ENCODE data around the gene OR6B1. TPM values are rescaled to one million over a fixed set of nuclear protein-coding genes. Genes with fewer than 3 reads are reported as not detected.
"Not testable (repeated sequence)": the region's sequence is repeated elsewhere in the genome, so short reads cannot be mapped to it uniquely, and the experiment has no call there.

Gene OR6B1
- polyA plus RNA-seq, 1 donor = not detected

GRCh38 chr7:144037414-144038035 is 37.4 kb downstream of the OR6B1 start:
- no peaks in the 10 kb centered on the region for H3K36me3 ChIP-seq (ENCODE audit: control insufficient read depth, insufficient read depth, low read length)

GRCh38 chr7:144038887-144039286 is 38.8 kb downstream of the OR6B1 start:
- H3K4me3 ChIP-seq (ENCODE audit: low read length) = no peak overlapping the region
- H3K9me3 ChIP-seq (ENCODE audit: control insufficient read depth, low read depth, low read length) = no peaks in the 10 kb centered on the region
- DNase-seq = no peak
- 80% methylated on average over 1 of the region's 4 CpGs for WGBS (ENCODE audit: insufficient coverage, low lambda C conversion rate)
- H3K27me3 ChIP-seq (ENCODE audit: control insufficient read depth, insufficient read depth, low read length) = no peaks in the 10 kb centered on the region
- H3K4me1 ChIP-seq (ENCODE audit: control insufficient read depth, insufficient read depth, low read length) = no peaks in the 10 kb centered on the region
- H3K36me3 ChIP-seq (ENCODE audit: control insufficient read depth, insufficient read depth, low read length) = no peaks in the 10 kb centered on the region
- no peak overlapping the region for H3K27ac ChIP-seq (ENCODE audit: low read length)

More at GRCh38 chr7:144037414-144038035, 37.4 kb downstream of the OR6B1 start:
- no CpG with 5 or more reads among the region's 1 CpG for WGBS (ENCODE audit: insufficient coverage, low lambda C conversion rate)
- H3K27ac ChIP-seq (ENCODE audit: low read length) = no peak overlapping the region
- no peak for DNase-seq
- H3K9me3 ChIP-seq (ENCODE audit: control insufficient read depth, low read depth, low read length) = no peaks in the 10 kb centered on the region
- H3K27me3 ChIP-seq (ENCODE audit: control insufficient read depth, insufficient read depth, low read length) = no peaks in the 10 kb centered on the region
- peaks cover 4% of the 10 kb centered on the region for H3K4me1 ChIP-seq (ENCODE audit: control insufficient read depth, insufficient read depth, low read length)
- no peak overlapping the region for H3K4me3 ChIP-seq (ENCODE audit: low read length)

GRCh38 chr7:144048648-144049047 is 48.5 kb downstream of the OR6B1 start, which contains the start of gene OR2A5:
Gene OR2A5, plus strand, starts transcription at chr7:144048948. Its CDS starts 1,454 bp downstream, at chr7:144050402.
- peaks cover 2% of the 10 kb centered on the region for H3K27me3 ChIP-seq (ENCODE audit: control insufficient read depth, insufficient read depth, low read length)
- WGBS (ENCODE audit: insufficient coverage, low lambda C conversion rate) = no CpG with 5 or more reads among the region's 1 CpG
- no peak within 1 kb of the TSS for H3K4me3 ChIP-seq (ENCODE audit: low read length)
- H3K36me3 ChIP-seq (ENCODE audit: control insufficient read depth, insufficient read depth, low read length) = no peaks in the 10 kb centered on the region
- no peaks in the 10 kb centered on the region for H3K9me3 ChIP-seq (ENCODE audit: control insufficient read depth, low read depth, low read length)
- H3K27ac ChIP-seq (ENCODE audit: low read length) = no peak within 1 kb of the TSS
- DNase-seq = peak in 1 of 2 donors; percentile 17
- no peaks in the 10 kb centered on the region for H3K4me1 ChIP-seq (ENCODE audit: control insufficient read depth, insufficient read depth, low read length)

- Histone ChIP-seq H3K9me3 (ENCODE audit: control insufficient read depth, low read depth, low read length) (no peaks in the 10 kb centered on the region), H3K36me3 (ENCODE audit: control insufficient read depth, insufficient read depth, low read length) (no peaks in the 10 kb centered on the region), H3K27me3 (ENCODE audit: control insufficient read depth, insufficient read depth, low read length) (peaks cover 2% of the 10 kb centered on the region), H3K4me3 (ENCODE audit: low read length) (no peak overlapping the region), H3K27ac (ENCODE audit: low read length) (no peak overlapping the region), H3K4me1 (ENCODE audit: control insufficient read depth, insufficient read depth, low read length) (no peaks in the 10 kb centered on the region)
- 100% methylated on average over 1 of the region's 2 CpGs for WGBS (ENCODE audit: insufficient coverage, low lambda C conversion rate)
- DNase-seq = no peak
These were observed 49.4 kb downstream of the OR6B1 start for GRCh38 chr7:144049491-144049890.

- no peaks in the 10 kb centered on the region for H3K36me3 ChIP-seq (ENCODE audit: control insufficient read depth, insufficient read depth, low read length)
- DNase-seq = no peak
- H3K27me3 ChIP-seq (ENCODE audit: control insufficient read depth, insufficient read depth, low read length) = peaks cover 2% of the 10 kb centered on the region
- H3K4me3 ChIP-seq (ENCODE audit: low read length) = no peak overlapping the region
- no peak overlapping the region for H3K27ac ChIP-seq (ENCODE audit: low read length)
- H3K9me3 ChIP-seq (ENCODE audit: control insufficient read depth, low read depth, low read length) = no peaks in the 10 kb centered on the region
- no peaks in the 10 kb centered on the region for H3K4me1 ChIP-seq (ENCODE audit: control insufficient read depth, insufficient read depth, low read length)
- WGBS (ENCODE audit: insufficient coverage, low lambda C conversion rate) = no CpG with 5 or more reads among the region's 3 CpGs
These were observed 50.0 kb downstream of the OR6B1 start for GRCh38 chr7:144050093-144050492.

- H3K9me3 ChIP-seq (ENCODE audit: control insufficient read depth, low read depth, low read length); DNase-seq; H3K4me1 ChIP-seq (ENCODE audit: control insufficient read depth, insufficient read depth, low read length); H3K36me3 ChIP-seq (ENCODE audit: control insufficient read depth, insufficient read depth, low read length); H3K27me3 ChIP-seq (ENCODE audit: control insufficient read depth, insufficient read depth, low read length); H3K27ac ChIP-seq (ENCODE audit: low read length); H3K4me3 ChIP-seq (ENCODE audit: low read length): not testable (repeated sequence)
- WGBS (ENCODE audit: insufficient coverage, low lambda C conversion rate) = no CpG with 5 or more reads among the region's 8 CpGs
These were observed 50.8 kb downstream of the OR6B1 start for GRCh38 chr7:144050884-144051283.

- no peaks in the 10 kb centered on the region for H3K4me1 ChIP-seq (ENCODE audit: control insufficient read depth, insufficient read depth, low read length)
- no peaks in the 10 kb centered on the region for H3K27me3 ChIP-seq (ENCODE audit: control insufficient read depth, insufficient read depth, low read length)
- 17% methylated on average over 1 of the region's 3 CpGs for WGBS (ENCODE audit: insufficient coverage, low lambda C conversion rate)
- no peaks in the 10 kb centered on the region for H3K9me3 ChIP-seq (ENCODE audit: control insufficient read depth, low read depth, low read length)
- no peaks in the 10 kb centered on the region for H3K36me3 ChIP-seq (ENCODE audit: control insufficient read depth, insufficient read depth, low read length)
- no peak overlapping the region for H3K27ac ChIP-seq (ENCODE audit: low read length)
- DNase-seq = no peak
- H3K4me3 ChIP-seq (ENCODE audit: low read length) = no peak overlapping the region
These were observed 57.8 kb downstream of the OR6B1 start for GRCh38 chr7:144057954-144058353.

Other genes starting within 250 kb of the OR6B1 start
- not detected for gene CTAGE6, start 242.6 kb upstream of the OR6B1 start, polyA plus RNA-seq
- gene TCAF1, start 98.1 kb upstream of the OR6B1 start, polyA plus RNA-seq = 54.1 TPM
- not detected for gene OR2F2, start 65.1 kb upstream of the OR6B1 start, polyA plus RNA-seq
- 0.13 TPM for gene OR2F1, start 45.5 kb upstream of the OR6B1 start, polyA plus RNA-seq
- gene OR2A5, start 48.6 kb downstream of the OR6B1 start, polyA plus RNA-seq = under 0.01 TPM
- not detected for gene OR2A25, start 69.5 kb downstream of the OR6B1 start, polyA plus RNA-seq
- gene OR2A12, start 86.0 kb downstream of the OR6B1 start, polyA plus RNA-seq = 0.04 TPM
- gene OR2A2, start 109.3 kb downstream of the OR6B1 start, polyA plus RNA-seq = not detected
- 0.07 TPM for gene OR2A14, start 122.9 kb downstream of the OR6B1 start, polyA plus RNA-seq
- 18.7 TPM for gene CTAGE4, start 183.1 kb downstream of the OR6B1 start, polyA plus RNA-seq
- gene ARHGEF35, start 195.5 kb downstream of the OR6B1 start, polyA plus RNA-seq = 30.6 TPM
- gene OR2A42, start 239.3 kb downstream of the OR6B1 start, polyA plus RNA-seq = 0.34 TPM